ENCODE measurements around the gene SMDT1. TPM values are rescaled to one million over a fixed set of nuclear protein-coding genes. Genes with fewer than 3 reads are reported as not detected.
A peak's percentile ranks its signal among the peaks of the same experiment; 100 is the strongest.

Gene SMDT1, protein sequence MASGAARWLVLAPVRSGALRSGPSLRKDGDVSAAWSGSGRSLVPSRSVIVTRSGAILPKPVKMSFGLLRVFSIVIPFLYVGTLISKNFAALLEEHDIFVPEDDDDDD
- total RNA-seq, result 7.1 and 16.3 TPM in 2 replicates

DNA sequence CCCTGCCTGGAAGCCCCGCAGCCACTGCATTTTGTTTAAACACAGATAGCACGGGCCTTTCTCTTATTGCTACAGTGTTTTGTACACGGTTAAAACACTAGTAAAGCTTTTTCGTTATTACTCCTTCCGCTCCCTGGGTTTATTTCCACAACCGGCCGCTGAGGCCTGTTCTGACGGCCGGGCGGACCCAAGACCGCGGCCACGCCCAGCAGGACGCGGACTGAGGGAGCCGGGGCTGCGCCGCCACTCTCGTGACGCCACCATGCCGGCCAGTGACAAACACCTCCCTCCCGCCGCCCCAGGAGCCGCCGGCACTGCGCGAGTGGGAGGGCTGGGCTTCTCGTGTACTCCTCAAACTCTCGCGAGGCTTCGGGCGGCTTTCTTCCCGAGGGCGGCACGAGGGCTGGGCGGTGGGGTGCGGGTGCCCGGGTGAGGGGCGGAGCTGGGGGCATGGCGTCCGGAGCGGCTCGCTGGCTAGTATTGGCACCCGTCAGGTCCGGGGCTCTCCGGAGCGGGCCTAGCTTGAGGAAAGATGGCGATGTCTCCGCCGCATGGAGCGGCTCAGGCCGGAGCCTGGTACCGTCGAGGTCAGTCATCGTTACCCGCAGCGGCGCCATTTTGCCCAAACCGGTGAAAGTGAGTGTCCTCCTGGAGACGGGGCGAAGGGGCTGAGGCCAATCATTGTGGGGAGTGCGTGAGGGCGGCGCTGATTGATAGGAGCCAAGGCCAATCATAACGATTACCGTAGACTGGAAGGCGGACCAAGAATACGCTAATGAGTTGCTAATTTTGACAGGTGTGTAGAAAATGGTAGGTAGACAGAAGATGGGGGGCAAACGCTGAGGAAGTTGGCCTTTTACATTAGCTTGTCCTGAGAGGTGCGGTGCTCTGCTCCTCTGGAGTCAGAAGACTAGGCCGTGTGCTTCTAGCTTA lies at the start of gene SMDT1:
SMDT1 (plus strand) TSS at position 382 of the 933 bp plus-strand sequence; CDS start at position 451, 69 bp downstream.
- DNase-seq (ENCODE audit: low read depth), result peak; percentile 79
- H3K27me3 ChIP-seq (ENCODE audit: control insufficient read depth, insufficient read depth, low read length), result no peaks in the 10 kb centered on the region
- H3K4me3 ChIP-seq (ENCODE audit: low read depth, low read length), result peak within 1 kb of the TSS; percentile 73
- H3K36me3 ChIP-seq (ENCODE audit: control insufficient read depth, insufficient read depth, low read length), result no peaks in the 10 kb centered on the region
- TF ChIP-seq, protein P1, sequence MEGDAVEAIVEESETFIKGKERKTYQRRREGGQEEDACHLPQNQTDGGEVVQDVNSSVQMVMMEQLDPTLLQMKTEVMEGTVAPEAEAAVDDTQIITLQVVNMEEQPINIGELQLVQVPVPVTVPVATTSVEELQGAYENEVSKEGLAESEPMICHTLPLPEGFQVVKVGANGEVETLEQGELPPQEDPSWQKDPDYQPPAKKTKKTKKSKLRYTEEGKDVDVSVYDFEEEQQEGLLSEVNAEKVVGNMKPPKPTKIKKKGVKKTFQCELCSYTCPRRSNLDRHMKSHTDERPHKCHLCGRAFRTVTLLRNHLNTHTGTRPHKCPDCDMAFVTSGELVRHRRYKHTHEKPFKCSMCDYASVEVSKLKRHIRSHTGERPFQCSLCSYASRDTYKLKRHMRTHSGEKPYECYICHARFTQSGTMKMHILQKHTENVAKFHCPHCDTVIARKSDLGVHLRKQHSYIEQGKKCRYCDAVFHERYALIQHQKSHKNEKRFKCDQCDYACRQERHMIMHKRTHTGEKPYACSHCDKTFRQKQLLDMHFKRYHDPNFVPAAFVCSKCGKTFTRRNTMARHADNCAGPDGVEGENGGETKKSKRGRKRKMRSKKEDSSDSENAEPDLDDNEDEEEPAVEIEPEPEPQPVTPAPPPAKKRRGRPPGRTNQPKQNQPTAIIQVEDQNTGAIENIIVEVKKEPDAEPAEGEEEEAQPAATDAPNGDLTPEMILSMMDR (IDR thresholded peaks at IDR 0.05; ENCODE audit: insufficient read depth, low read length, poor library complexity, severe bottlenecking), result no peak

DNA sequence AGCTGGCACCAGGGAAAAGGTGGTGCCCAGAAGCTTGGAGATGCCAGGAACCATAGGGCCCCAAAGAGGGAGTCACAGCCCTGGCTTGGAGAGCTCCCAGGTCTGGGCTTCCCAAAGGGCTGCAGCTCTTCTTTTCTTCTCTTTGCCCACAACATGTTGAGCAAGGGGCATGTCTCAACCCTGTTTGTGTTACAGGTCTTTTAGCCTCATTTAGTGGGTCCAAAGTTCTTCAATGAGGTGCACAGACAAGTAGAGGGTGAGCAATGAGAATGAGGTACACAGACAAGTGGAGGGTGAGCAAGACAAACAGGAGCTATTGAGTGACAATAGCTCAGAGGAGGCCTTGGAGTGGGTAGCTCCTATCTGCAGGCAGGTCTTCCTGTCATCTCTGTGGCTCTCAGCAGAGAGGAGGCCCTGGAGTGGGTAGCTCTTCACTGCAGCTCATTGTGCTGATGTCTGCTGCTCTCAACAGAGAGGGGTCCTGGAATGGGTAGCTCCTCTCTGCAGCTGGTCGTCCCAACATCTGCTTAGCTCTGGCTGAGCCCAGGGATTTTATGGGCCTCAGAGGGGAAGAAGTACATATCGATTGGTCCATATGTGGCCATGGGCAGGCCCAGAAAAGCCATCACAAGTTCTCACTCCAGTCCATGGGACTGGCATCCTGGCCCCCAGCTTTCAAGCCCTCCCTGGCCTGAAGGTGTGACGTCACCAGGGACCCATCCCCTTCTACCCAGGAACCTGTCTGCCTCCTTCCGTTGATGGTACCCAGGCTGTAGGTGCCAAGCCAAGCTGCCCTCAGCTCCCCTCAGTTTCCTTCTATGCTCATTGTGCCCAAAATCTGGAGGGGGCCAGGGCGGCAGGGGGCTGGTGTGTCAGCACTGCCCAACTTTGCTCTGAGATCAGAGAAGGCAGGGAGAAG lies 46.0 kb upstream of the SMDT1 start:
- DNase-seq (ENCODE audit: low read depth), result no peak
- TF ChIP-seq, protein P1 (IDR thresholded peaks at IDR 0.05; ENCODE audit: insufficient read depth, low read length, poor library complexity, severe bottlenecking), result no peak
- Histone ChIP-seq H3K4me3 (ENCODE audit: low read depth, low read length) (no peak overlapping the region), H3K27me3 (ENCODE audit: control insufficient read depth, insufficient read depth, low read length) (no peaks in the 10 kb centered on the region), H3K36me3 (ENCODE audit: control insufficient read depth, insufficient read depth, low read length) (no peaks in the 10 kb centered on the region)

DNA sequence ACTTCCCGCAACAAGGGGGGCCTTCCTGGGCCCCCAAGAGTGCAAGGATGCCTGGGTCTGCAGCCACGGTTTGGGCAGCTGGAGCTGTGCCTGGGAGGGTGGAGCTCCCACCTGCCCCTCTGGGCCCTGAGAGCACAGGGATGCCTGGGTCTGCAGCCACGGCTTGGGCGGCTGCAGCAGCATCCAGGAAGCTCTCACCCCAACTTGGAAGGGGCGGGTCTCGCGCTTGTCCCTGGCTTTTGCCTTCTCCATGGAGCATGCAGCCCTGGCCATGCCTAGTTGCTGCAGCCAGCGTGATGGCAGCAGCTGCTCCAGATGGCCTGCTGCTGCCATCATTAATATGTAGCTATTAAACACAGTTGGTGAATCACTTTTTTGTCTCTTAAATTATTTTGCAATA lies 44.2 kb upstream of the SMDT1 start:
- no peaks in the 10 kb centered on the region for H3K36me3 ChIP-seq (ENCODE audit: control insufficient read depth, insufficient read depth, low read length)

DNA sequence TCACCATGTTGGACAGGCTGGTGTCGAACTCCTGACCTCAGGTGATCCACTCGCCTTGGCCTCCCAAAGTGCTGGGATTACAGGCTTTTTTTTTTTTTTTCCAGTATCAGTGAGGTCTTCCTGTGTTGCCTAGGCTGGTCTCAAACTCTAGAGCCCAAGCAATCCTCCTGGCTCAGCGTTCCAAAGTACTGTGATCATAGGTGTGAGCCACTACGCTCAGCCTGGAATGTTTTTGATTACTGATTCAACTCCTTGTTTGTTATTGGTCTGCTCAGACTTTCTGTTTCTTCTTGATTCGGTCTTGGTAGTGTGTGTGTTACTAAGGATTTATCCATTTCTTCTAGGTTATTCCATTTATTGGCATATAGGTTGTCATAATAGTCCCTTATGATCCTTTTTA lies 40.2 kb upstream of the SMDT1 start:
- H3K27me3 ChIP-seq (ENCODE audit: control insufficient read depth, insufficient read depth, low read length), result no peaks in the 10 kb centered on the region
- H3K4me3 ChIP-seq (ENCODE audit: low read depth, low read length), result no peak overlapping the region
- TF ChIP-seq, protein P1 (IDR thresholded peaks at IDR 0.05; ENCODE audit: insufficient read depth, low read length, poor library complexity, severe bottlenecking), result no peak
- DNase-seq (ENCODE audit: low read depth), result no peak
- no peaks in the 10 kb centered on the region for H3K36me3 ChIP-seq (ENCODE audit: control insufficient read depth, insufficient read depth, low read length)

More for the DNA sequence above, 44.2 kb upstream of the SMDT1 start:
- Histone ChIP-seq H3K4me3 (ENCODE audit: low read depth, low read length) (no peak overlapping the region), H3K27me3 (ENCODE audit: control insufficient read depth, insufficient read depth, low read length) (no peaks in the 10 kb centered on the region)
- no peak for DNase-seq (ENCODE audit: low read depth)
- TF ChIP-seq, protein P1 (IDR thresholded peaks at IDR 0.05; ENCODE audit: insufficient read depth, low read length, poor library complexity, severe bottlenecking), result no peak

DNA sequence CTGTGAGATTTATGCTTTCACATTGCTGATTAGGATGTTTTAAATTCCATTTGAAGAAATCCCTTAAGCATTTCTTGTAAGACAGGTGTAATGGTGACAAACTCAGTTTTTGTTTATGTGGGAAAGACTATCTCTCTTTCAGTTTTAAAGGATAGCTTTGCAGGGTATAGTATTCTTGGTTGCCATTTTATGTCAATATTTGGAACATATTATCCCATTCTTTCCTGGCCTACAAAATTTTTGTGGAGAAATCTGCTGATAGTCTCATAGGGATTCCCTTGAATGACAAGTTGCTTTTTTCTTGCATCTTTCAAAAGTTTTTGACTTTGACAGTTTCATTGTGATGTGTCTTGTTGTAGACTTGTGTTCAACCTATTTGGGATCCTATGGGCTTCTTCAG lies 37.7 kb upstream of the SMDT1 start:
- DNase-seq (ENCODE audit: low read depth), result no peak
- Histone ChIP-seq H3K36me3 (ENCODE audit: control insufficient read depth, insufficient read depth, low read length) (no peaks in the 10 kb centered on the region), H3K27me3 (ENCODE audit: control insufficient read depth, insufficient read depth, low read length) (no peaks in the 10 kb centered on the region), H3K4me3 (ENCODE audit: low read depth, low read length) (no peak overlapping the region)
- TF ChIP-seq, protein P1 (IDR thresholded peaks at IDR 0.05; ENCODE audit: insufficient read depth, low read length, poor library complexity, severe bottlenecking), result no peak
